Measurements from ENCODE around the gene NHEJ1. TPM values are rescaled to one million over a fixed set of nuclear protein-coding genes. Genes with fewer than 3 reads are reported as not detected.

NHEJ1 gene
- total and polyA plus RNA-seq, 11 donors: 3.7 to 17.0 (median 8.0) TPM

DNA sequence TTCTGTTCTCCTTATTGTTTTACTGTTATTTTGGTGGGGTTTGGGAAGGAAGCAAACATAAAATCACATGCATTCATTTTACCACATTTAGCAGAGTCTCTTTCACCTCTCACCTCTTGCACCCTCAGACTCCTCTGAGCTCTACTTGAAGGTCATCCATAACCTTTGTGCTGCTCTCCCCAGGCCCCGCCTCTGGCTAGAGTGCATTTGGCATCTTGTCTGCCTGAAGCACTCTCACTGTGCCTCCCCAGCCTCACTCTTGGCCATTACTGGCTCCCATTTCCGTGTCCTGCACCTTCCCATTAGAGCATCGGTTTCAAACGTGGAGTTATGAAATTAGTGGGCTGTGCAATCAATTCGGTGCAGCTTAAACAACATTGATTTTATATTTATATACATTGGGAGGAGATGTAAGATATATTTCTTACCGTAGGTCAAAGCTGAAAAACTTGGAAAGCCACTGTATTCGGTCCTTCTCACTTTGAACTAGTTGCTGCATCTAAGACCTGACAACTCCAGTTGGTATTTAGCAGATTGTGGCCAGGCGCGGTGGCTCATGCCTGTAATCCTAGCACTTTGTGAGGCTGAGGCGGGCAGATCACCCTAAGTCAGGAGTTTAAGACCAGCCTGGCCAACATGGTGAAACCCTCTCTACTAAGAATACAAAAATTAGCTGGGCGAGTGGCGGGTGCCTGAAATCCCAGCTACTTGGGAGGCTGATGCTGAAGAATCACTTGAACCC is 39.0 kb upstream of the NHEJ1 start:
- TF ChIP-seq, protein P1, sequence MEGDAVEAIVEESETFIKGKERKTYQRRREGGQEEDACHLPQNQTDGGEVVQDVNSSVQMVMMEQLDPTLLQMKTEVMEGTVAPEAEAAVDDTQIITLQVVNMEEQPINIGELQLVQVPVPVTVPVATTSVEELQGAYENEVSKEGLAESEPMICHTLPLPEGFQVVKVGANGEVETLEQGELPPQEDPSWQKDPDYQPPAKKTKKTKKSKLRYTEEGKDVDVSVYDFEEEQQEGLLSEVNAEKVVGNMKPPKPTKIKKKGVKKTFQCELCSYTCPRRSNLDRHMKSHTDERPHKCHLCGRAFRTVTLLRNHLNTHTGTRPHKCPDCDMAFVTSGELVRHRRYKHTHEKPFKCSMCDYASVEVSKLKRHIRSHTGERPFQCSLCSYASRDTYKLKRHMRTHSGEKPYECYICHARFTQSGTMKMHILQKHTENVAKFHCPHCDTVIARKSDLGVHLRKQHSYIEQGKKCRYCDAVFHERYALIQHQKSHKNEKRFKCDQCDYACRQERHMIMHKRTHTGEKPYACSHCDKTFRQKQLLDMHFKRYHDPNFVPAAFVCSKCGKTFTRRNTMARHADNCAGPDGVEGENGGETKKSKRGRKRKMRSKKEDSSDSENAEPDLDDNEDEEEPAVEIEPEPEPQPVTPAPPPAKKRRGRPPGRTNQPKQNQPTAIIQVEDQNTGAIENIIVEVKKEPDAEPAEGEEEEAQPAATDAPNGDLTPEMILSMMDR (IDR thresholded peaks at IDR 0.05): no peak
- no peak for TF ChIP-seq POLR2A (IDR thresholded peaks at IDR 0.05)
- H3K4me3 ChIP-seq: no peak overlapping the region
- no peaks in the 10 kb centered on the region for H3K9me3 ChIP-seq
- no peak for DNase-seq
- intact Hi-C loops (cut with DNase I): no loop called here
- WGBS, 4 donors: 82 to 90% (median 85%) methylated on average over 12 of the region's 12 CpGs
- H3K27ac ChIP-seq: no peak overlapping the region
- no peaks in the 10 kb centered on the region for H3K4me1 ChIP-seq
- no peak for ATAC-seq
- H3K36me3 ChIP-seq: no peaks in the 10 kb centered on the region
- peaks cover 0 to 16% (median 0%) of the 10 kb centered on the region in 9 donors for H3K27me3 ChIP-seq

DNA sequence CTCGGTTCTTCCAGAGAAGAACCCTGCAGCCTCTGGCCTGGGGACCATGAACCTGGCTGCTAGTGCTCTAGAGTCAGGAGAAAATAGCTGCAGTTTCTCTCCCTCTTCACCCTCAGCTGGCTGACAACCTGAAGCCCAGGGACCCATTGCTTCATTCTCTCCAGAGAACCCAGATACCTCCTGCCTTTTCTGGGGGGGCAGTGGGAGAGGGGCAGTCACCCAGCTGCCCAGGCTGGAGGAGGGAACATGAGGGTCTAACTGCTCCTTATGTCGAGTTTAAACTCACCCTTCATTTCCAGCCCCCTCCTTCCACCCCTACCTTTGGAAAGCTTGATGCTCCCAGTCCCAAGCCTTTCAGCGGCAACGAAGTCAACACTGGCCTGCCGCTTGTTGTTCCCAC is 38.4 kb upstream of the NHEJ1 start:
- no peak overlapping the region for H3K27ac ChIP-seq
- intact Hi-C loops (cut with DNase I): no loop called here
- WGBS, 4 donors: 73 to 78% (median 76%) methylated on average over 5 of the region's 5 CpGs
- TF ChIP-seq, protein P1 (IDR thresholded peaks at IDR 0.05): no peak
- TF ChIP-seq POLR2A (IDR thresholded peaks at IDR 0.05): no peak
- DNase-seq: peak in 1 of 5 donors; percentile 1
- H3K27me3 ChIP-seq: peaks cover 0 to 16% (median 0%) of the 10 kb centered on the region in 9 donors
- no peak for ATAC-seq
- H3K4me1 ChIP-seq: no peaks in the 10 kb centered on the region
- H3K36me3 ChIP-seq: no peaks in the 10 kb centered on the region
- H3K4me3 ChIP-seq: no peak overlapping the region
- H3K9me3 ChIP-seq: no peaks in the 10 kb centered on the region

DNA sequence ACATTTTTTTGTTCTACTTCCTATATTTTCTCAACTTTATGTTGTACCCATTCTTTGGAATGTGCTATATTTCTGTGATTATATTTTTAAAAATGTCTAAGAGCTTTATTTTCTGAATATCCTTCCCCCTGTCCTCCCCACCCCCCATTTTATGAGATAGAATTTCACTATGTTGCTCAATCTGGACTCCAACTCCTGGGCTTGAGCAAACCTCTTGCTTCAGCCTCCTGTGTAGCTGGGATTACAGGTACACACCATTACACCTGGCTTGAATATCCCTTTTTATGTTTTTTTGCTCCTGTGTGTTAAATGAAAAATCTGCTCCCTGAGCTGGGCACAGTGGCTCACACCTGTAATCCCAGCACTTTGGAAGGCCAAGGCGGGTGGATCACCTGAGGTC is 36.8 kb upstream of the NHEJ1 start:
- Histone ChIP-seq H3K4me3 (no peak overlapping the region), H3K9me3 (no peaks in the 10 kb centered on the region), H3K4me1 (no peaks in the 10 kb centered on the region), H3K27ac (no peak overlapping the region), H3K27me3 (peaks cover 0 to 16% (median 0%) of the 10 kb centered on the region in 9 donors), H3K36me3 (no peaks in the 10 kb centered on the region)
- no peak for TF ChIP-seq POLR2A (IDR thresholded peaks at IDR 0.05)
- TF ChIP-seq, protein P1 (IDR thresholded peaks at IDR 0.05): no peak
- 93 to 100% (median 95%) methylated on average over 1 of the region's 1 CpG for WGBS, 4 donors
- intact Hi-C loops (cut with DNase I): no loop called here
- ATAC-seq (no peak), DNase-seq (no peak)

DNA sequence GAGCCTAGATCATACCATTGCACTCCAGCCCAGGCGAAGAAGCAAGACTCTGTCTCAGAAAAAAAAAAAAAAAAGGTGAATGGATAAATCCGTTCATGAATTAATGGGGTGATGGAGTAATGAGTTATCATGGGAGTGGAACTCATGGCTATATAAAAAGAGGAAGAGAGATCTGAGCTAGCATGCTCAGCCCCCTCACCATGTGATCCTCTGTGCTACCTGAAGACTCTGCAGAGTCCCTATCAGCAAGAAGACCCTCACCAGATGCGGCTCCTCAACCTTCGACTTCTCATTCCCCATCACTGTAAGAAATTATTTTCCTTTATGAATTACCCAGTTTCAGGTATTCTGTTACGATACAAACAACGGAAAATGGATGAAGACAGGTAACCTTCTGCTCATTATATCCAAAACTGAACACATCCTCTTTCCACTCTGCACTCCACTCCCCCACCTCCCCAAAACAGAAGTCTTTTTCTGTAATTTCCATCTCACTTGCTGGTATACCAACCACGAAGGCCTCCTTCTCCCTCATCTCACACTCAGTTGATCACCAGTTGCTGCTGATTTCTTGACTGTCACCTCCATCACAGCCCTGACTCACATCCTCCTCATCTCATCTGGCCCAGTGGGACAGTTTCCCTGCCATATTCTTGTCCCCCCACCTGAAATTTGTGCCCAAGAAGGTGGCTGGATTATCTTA is 26.3 kb upstream of the NHEJ1 start:
- H3K27ac ChIP-seq: no peak overlapping the region
- intact Hi-C loops (cut with DNase I): no loop called here
- H3K27me3 ChIP-seq: no peaks in the 10 kb centered on the region
- H3K9me3 ChIP-seq: no peaks in the 10 kb centered on the region
- ATAC-seq (no peak), DNase-seq (no peak)
- 89 to 92% (median 90%) methylated on average over 7 of the region's 7 CpGs for WGBS, 4 donors
- TF ChIP-seq, protein P1 (IDR thresholded peaks at IDR 0.05): no peak
- no peak for TF ChIP-seq POLR2A (IDR thresholded peaks at IDR 0.05)
- H3K4me3 ChIP-seq: no peak overlapping the region
- peaks cover 0 to 45% (median 31%) of the 10 kb centered on the region in 9 donors for H3K36me3 ChIP-seq
- peaks cover 0 to 11% (median 0%) of the 10 kb centered on the region in 12 donors for H3K4me1 ChIP-seq

Data from heart left ventricle (tissue), 16 donors.